Fibroblast of skin of right quadriceps (primary cell): ENCODE measurements around the gene MTG2.

ENCODE experiments used
- DNase-seq: peaks from one replicate; pipeline ENCODE4 v3.0.0-alpha.2; 2013

MTG2 gene

DNA sequence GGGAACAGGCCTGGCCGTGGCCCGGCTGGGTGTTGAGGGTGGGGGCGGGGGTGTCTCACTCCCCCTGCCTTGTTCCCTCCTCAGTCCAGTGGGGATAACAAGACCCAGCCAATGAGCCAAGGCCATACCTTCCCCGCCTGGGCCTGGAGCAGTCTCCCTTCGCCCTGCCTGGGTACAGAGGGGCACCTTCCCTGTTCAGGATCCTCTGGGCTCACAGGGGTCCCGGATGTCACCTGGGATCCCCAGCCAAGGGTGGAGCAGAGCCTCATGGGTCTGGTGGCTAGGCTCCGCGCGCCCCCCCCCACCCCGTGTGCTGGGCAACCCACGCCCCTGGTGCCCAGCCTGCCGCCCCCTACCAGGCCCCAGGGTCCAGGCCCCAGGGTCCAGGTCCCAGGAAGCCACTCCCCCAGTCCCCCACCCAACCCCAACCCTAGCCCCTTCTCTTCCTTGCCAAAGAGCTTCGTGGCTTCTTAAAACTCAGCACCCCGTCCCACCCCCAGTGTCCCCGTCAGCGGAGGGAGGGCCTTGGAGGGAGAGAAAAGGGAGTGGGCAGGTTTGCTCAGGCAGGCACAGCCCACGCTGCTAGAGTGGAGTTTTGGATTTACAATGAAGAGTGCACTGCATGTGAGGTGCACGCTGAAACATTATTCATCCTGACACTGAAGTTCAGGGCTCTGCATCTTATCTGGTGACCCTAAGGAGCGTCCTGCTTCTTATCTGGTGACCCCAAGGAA is 25.4 kb downstream of the MTG2 start:
- DNase-seq, result no peak

- no peak for DNase-seq
Measured at GRCh38 chr20:62208795-62209755, 26.2 kb downstream of the MTG2 start.

- DNase-seq, result no peak
Measured at GRCh38 chr20:62209850-62210495, 27.1 kb downstream of the MTG2 start.

DNA sequence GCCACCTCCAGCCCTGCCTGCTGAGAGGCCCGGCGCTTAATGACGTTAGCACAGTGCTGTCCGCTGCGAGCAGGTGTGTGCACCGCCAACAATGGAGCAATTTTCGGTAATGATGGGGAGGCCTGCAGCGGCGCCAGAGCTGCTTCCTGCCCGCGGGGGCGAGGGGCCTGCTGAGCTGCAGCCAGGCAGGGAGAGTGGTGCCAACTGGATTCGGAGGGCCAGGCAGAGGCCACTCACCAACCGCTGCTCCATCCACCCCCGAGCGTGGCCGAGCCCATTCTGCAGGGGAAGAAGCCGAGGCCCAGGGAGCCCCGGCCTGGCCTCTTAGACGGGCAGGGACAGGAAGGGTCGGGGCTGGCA is 27.6 kb downstream of the MTG2 start:
- DNase-seq, result no peak

DNA sequence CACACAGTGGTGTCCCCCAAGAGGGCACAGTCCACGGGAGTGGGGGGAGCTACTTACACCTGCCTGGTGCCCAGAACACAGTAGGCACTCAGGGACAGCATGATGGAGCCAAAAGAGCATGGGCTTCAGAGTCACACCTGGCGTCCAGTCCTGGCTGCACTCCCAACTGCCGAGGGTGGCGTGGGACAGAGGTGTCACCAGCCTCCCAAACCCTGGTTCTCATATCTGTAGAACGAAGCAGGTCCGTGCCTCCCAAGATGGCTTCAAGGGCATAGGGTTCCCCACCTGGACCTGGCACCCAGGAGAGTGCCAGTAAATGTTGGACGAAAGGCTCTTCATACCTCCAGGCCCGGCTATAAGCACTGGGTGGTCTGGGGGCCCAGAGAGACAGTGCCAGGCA is 28.4 kb downstream of the MTG2 start:
- DNase-seq, result no peak

GRCh38 chr20:62211769-62212288 is 29.0 kb downstream of the MTG2 start:
- DNase-seq, result no peak

DNA sequence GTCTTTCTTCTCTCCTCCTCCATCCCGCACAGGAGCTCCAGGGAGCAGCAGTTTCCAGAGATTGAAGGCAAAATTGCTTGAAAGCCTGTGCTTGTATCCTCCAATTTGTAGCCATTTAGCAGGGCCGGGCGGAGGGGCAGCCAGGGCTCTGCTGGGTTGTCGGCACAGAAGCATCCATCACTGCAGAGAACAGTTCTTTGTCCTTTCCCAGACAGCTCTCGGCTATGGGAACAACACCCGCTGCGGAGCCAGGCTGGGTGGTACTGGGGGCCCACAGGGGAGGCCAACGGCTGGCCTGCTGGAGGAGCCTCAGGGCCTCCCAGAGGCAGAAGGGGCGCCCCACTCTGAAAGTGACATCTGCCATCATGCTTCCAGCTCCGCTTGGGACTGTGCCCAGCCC is 29.5 kb downstream of the MTG2 start:
- DNase-seq, result no peak

GRCh38 chr20:62214067-62214466 is 31.2 kb downstream of the MTG2 start:
- no peak for DNase-seq

- DNase-seq, result no peak
Measured at GRCh38 chr20:62215020-62215990, 32.5 kb downstream of the MTG2 start.

DNA sequence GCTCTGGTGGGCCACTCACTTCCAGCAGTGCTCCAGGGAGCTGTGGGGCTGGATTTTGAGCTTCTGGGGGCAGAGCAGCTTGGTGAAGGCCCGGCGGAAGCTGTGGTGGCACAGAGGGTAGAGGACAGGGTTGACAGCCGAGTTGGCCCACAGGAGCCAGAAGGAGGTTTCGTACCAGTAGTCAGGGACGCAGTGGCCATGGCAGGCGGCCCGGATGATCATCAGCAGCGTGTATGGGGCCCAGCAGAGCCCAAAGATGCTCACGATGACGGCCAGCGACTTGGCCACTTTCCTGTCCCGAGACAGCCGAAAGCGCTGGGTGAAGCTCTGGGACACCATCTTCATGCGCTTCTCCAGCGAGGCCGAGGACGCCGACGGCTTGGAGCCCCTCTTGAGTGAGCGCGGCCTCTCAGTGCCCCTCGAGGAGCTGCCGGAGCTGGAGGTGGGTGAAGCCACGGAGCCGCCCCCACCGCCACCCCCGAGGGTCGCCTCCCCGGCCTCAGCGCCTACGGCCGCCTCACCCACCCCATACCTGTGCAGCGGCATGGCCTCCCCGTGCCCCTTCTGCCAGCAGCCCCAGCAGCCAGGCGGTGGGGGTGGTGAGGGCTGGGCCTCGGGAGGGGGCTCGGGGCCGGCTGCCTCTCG is 33.3 kb downstream of the MTG2 start:
- DNase-seq, result no peak

DNA sequence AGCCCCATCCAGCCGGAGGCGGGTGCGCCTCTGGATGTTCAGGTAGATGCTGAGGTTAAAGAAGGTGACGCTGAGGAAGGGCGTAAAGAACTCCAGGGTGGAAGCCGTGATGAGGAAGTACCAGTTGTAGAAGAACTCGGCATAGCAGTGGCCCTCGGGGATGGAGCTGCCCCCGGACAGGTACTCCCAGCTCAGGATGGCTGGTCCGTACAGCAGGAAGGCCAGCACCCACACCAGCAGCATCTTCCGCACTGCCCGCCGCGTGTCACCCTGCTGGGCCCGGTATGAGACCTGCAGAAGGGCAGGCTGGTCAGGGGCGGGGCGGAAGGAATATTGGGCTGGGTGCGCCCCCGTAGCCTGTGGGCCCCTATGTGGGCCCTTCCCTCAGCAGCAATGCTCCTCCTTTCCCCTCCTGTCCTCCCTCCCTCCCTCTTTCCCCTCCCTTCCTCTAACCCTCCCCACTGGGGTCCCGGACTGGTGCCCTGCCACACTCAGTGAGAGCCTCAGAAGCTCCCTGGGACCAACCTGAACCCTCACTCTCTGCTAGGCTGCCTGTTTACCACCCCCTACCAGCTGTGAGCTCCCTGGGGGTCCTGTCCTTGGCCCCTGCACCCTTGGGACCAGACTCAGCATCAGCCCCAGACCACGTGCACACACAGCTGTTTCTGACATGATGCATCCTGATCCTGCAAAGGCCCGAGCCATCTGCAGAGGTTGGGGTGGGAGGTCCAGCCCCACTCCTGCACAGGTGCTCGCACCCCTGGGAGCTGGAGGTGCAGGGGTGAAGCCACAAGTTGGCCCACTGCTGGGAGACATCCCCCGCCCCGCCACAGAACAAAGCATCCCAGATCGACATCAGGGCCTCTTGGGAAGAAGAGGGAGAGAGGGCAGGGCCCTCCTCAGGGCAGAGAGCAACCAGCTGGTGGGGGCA is 34.1 kb downstream of the MTG2 start:
- no peak for DNase-seq

GRCh38 chr20:62217913-62218773 is 35.3 kb downstream of the MTG2 start:
- no peak for DNase-seq

- DNase-seq, result no peak
Measured at GRCh38 chr20:62219101-62219991, 36.5 kb downstream of the MTG2 start.

DNA sequence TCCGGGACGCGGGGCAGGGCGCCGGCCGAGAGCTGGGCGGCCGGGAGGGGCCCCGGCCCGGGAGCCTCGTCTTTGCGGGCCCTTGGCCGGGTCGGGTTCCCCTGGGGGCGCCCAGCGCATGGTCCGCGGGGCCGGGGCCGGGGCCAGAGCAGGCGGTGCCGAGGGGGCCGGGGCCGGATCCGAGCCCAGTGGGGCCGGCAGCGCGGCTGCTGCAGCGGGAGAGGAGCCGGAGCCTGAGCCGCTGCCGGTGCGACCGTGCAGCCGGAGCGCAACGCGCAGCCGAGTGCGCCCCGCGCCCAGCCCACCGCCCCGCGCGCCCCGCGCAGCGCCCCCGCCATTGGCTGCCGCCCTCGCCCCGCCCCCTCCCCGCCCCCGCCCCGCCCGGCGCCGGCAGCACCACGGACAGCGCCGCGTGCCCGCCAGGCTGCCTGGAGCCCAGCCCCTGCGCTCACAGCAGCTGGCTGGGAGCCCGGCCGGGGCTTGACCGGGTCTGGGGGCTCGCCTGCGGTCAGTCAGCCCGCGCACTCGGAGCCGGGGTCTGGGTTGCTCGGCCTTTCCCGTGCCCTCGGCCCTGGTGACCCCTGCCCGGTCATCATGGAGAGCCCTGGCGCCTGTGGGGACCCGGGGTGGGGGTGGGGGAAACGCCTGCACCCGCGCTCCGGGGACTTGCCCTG is 37.3 kb downstream of the MTG2 start, which contains the start of gene HRH3:
TSS of gene HRH3 (minus strand) at position 287 of the 674 bp plus-strand sequence. CDS start 308 bp downstream, outside the sequence.
- peak; percentile 12 for DNase-seq

DNA sequence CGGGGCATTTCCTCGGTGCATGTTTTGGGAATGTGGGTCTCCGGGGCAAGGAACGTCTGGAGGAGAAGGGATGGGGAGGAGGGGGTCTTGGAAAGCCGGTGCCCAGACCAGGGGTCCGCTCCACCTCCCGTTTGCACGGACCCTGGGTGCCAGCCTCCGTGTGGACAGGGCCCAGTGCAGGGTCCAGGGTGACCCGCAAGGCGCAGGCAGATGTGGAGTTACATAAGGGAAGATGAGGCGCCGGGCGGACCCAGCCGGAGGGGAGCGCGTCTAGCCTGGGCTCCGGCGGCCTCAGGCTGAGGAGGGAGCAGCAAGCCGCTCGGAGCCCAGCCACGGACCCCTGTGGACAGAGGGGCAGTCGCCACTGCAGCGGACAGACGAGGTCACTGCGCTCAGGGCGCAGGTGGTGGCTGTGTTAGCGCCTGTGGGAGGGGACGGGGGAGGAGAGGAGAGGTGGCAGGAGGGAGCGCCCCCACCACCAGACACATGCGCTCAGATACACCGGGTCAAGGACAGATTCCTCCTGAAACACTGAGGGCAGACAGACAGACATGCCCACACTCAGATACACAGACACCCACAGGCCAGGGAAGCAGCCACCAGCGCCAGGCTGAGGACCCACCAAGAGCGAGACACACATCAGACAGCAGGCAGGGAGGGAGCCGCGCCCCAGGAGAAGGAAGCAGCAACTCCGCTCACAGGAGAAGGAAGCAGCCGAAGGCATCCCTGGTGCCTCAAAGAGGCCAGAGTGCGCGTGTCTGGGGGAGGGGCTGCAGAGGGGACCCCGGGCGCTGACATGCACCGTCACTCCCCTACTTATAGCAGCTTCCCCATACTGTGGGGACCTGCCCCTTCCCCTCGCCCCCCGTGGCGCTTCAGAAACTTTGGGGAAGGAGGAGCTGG is 38.1 kb downstream of the MTG2 start:
- no peak for DNase-seq

GRCh38 chr20:62222266-62222850 is 39.5 kb downstream of the MTG2 start:
- DNase-seq, result no peak
